ENCODE results near the gene PPP5C. TPM values are rescaled to one million over a fixed set of nuclear protein-coding genes. Genes with fewer than 3 reads are reported as not detected.

The PPP5C gene
- polyA plus RNA-seq, 1 donor from 2014 or later: 99.3 TPM

DNA sequence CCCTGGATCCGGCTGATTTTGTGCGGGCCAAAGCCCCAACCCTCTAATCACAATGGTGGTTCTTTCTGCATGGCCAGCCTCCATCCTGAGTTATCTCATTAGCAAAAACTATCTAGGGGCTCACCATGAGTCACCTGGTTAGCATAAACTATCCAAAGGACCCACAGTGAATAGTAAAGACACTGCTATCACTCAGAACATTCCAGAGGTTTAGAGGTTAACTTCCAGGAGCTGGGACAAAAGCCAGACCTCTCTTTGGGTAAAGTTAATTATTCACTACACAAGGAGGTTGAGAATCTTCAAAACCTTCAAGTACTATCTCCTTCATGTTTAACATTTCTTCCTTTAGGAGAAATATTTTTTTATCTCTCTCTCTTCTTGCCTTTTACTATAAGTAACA lies 18.8 kb upstream of the PPP5C start:
- Histone ChIP-seq H3K9me2 (ENCODE audit: insufficient read depth, low read length) (no peaks in the 10 kb centered on the region), H3K4me2 (ENCODE audit: low read length) (no peak overlapping the region), H3K79me2 (replicated peaks; ENCODE audit: insufficient read depth, low read length) (no peaks in the 10 kb centered on the region), H3K27ac (ENCODE audit: low read length) (no peak overlapping the region), H3K27me3 (ENCODE audit: insufficient read depth, low read depth, low read length) (no peaks in the 10 kb centered on the region), H4K20me1 (ENCODE audit: insufficient read depth) (no peaks in the 10 kb centered on the region), H3K9me3 (ENCODE audit: low read length) (peaks cover 6% of the 10 kb centered on the region), H3K9ac (ENCODE audit: low read length) (no peak overlapping the region), H2AFZ (ENCODE audit: low read depth, low read length) (no peak overlapping the region), H3K36me3 (ENCODE audit: insufficient read depth, low read length) (no peaks in the 10 kb centered on the region), H3K4me3 (ENCODE audit: low read length) (no peak overlapping the region), H3F3A (ENCODE audit: insufficient read depth, low read length, poor library complexity, severe bottlenecking) (no peaks in the 10 kb centered on the region)
- no peak for TF ChIP-seq MXI1 (conservative IDR thresholded peaks at IDR 0.05; ENCODE audit: poor library complexity, severe bottlenecking)

DNA sequence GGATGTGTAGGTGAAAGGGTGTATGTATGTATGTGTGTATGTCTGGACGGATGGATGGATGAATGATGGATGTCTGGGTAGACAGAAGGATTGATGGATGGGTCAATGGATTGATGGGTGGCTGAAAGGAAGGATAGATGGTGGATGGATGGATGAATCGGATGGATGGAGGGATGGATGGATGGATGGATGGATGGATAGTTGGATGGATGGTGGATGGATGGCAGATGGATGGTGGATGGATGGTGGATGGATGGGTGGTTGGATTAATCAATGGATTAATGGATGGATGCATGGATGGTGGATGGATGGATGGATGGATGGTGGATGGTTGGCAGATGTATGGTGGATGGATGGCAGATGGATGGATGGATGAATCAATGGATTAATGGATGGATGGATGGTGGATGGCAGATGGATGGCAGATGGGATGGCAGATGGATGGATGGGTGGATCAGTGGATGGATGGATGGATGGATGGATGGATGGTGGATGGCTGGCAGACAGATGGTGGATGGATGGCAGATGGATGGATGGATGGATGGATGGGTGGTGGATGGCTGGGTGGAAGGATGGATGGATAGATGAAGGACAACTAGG lies 16.5 kb upstream of the PPP5C start:
- no peak overlapping the region for H3K27ac ChIP-seq (ENCODE audit: low read length)
- no peaks in the 10 kb centered on the region for H3K9me2 ChIP-seq (ENCODE audit: insufficient read depth, low read length)
- H3F3A ChIP-seq (ENCODE audit: insufficient read depth, low read length, poor library complexity, severe bottlenecking): no peaks in the 10 kb centered on the region
- no peaks in the 10 kb centered on the region for H3K36me3 ChIP-seq (ENCODE audit: insufficient read depth, low read length)
- H3K4me3 ChIP-seq (ENCODE audit: low read length): no peak overlapping the region
- no peaks in the 10 kb centered on the region for H4K20me1 ChIP-seq (ENCODE audit: insufficient read depth)
- no peaks in the 10 kb centered on the region for H3K79me2 ChIP-seq (replicated peaks; ENCODE audit: insufficient read depth, low read length)
- H3K4me2 ChIP-seq (ENCODE audit: low read length): no peak overlapping the region
- H2AFZ ChIP-seq (ENCODE audit: low read depth, low read length): no peak overlapping the region
- TF ChIP-seq SMC3 (conservative IDR thresholded peaks at IDR 0.05; ENCODE audit: poor library complexity): no peak
- TF ChIP-seq, protein P1, sequence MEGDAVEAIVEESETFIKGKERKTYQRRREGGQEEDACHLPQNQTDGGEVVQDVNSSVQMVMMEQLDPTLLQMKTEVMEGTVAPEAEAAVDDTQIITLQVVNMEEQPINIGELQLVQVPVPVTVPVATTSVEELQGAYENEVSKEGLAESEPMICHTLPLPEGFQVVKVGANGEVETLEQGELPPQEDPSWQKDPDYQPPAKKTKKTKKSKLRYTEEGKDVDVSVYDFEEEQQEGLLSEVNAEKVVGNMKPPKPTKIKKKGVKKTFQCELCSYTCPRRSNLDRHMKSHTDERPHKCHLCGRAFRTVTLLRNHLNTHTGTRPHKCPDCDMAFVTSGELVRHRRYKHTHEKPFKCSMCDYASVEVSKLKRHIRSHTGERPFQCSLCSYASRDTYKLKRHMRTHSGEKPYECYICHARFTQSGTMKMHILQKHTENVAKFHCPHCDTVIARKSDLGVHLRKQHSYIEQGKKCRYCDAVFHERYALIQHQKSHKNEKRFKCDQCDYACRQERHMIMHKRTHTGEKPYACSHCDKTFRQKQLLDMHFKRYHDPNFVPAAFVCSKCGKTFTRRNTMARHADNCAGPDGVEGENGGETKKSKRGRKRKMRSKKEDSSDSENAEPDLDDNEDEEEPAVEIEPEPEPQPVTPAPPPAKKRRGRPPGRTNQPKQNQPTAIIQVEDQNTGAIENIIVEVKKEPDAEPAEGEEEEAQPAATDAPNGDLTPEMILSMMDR (IDR thresholded peaks at IDR 0.05; ENCODE audit: poor library complexity, severe bottlenecking): no peak
- TF ChIP-seq MXI1 (conservative IDR thresholded peaks at IDR 0.05; ENCODE audit: poor library complexity, severe bottlenecking): no peak
- TF ChIP-seq, protein P2, sequence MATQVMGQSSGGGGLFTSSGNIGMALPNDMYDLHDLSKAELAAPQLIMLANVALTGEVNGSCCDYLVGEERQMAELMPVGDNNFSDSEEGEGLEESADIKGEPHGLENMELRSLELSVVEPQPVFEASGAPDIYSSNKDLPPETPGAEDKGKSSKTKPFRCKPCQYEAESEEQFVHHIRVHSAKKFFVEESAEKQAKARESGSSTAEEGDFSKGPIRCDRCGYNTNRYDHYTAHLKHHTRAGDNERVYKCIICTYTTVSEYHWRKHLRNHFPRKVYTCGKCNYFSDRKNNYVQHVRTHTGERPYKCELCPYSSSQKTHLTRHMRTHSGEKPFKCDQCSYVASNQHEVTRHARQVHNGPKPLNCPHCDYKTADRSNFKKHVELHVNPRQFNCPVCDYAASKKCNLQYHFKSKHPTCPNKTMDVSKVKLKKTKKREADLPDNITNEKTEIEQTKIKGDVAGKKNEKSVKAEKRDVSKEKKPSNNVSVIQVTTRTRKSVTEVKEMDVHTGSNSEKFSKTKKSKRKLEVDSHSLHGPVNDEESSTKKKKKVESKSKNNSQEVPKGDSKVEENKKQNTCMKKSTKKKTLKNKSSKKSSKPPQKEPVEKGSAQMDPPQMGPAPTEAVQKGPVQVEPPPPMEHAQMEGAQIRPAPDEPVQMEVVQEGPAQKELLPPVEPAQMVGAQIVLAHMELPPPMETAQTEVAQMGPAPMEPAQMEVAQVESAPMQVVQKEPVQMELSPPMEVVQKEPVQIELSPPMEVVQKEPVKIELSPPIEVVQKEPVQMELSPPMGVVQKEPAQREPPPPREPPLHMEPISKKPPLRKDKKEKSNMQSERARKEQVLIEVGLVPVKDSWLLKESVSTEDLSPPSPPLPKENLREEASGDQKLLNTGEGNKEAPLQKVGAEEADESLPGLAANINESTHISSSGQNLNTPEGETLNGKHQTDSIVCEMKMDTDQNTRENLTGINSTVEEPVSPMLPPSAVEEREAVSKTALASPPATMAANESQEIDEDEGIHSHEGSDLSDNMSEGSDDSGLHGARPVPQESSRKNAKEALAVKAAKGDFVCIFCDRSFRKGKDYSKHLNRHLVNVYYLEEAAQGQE (IDR thresholded peaks at IDR 0.05; ENCODE audit: borderline replicate concordance): no peak
- no peak for TF ChIP-seq TAF1 (IDR thresholded peaks at IDR 0.05; ENCODE audit: low read depth)
- TF ChIP-seq EP300 (conservative IDR thresholded peaks at IDR 0.05; ENCODE audit: poor library complexity, severe bottlenecking): no peak
- no peak for TF ChIP-seq POLR2AphosphoS5 (IDR thresholded peaks at IDR 0.05)
- no peak for TF ChIP-seq EZH2 (IDR thresholded peaks at IDR 0.05; ENCODE audit: borderline replicate concordance, insufficient read depth, low read length, poor library complexity, severe bottlenecking)
- TF ChIP-seq RAD21 (conservative IDR thresholded peaks at IDR 0.05): no peak
- peaks cover 6% of the 10 kb centered on the region for H3K9me3 ChIP-seq (ENCODE audit: low read length)
- H3K9ac ChIP-seq (ENCODE audit: low read length): no peak overlapping the region
- no peaks in the 10 kb centered on the region for H3K27me3 ChIP-seq (ENCODE audit: insufficient read depth, low read depth, low read length)
